Muscle of back (tissue), 13 donors: ENCODE results near the gene UNK. TPM values are rescaled to one million over a fixed set of nuclear protein-coding genes. Genes with fewer than 3 reads are reported as not detected.

Experiments
- DNase-seq, 3 donors: peaks; one replicate each; pipeline versions ENCODE4 v3.0.0 to v3.0.0-alpha.2; 2013
- long read RNA-seq, 9 donors: transcript quantifications; one replicate each; lab custom pipeline, GENCODE V29; 2026
- polyA plus RNA-seq, 10 donors: library from polyadenylated mRNA; unstranded; fragments of 120-200 nt; gene quantifications; one replicate each; pipeline ENCODE4 v1.2.1, GENCODE V29; 2013; ENCODE audit not compliant: insufficient read length in 10 of 10

Gene UNK, protein sequence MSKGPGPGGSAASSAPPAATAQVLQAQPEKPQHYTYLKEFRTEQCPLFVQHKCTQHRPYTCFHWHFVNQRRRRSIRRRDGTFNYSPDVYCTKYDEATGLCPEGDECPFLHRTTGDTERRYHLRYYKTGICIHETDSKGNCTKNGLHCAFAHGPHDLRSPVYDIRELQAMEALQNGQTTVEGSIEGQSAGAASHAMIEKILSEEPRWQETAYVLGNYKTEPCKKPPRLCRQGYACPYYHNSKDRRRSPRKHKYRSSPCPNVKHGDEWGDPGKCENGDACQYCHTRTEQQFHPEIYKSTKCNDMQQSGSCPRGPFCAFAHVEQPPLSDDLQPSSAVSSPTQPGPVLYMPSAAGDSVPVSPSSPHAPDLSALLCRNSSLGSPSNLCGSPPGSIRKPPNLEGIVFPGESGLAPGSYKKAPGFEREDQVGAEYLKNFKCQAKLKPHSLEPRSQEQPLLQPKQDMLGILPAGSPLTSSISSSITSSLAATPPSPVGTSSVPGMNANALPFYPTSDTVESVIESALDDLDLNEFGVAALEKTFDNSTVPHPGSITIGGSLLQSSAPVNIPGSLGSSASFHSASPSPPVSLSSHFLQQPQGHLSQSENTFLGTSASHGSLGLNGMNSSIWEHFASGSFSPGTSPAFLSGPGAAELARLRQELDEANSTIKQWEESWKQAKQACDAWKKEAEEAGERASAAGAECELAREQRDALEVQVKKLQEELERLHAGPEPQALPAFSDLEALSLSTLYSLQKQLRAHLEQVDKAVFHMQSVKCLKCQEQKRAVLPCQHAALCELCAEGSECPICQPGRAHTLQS
- 10 to 100 TPM; 19.7 to 29.9 (median 24.9) TPM for polyA plus RNA-seq
- long read RNA-seq, donor 1, result 0 reads
- long read RNA-seq, donor 2, partial matches to known transcripts, result 0 of 3 reads
- long read RNA-seq, donor 2, other reads (novel, unspliced or antisense), result 0 of 3 reads
- long read RNA-seq, donor 3, result 0 reads
- long read RNA-seq, donor 4, partial matches to known transcripts, result 6 of 7 reads
- long read RNA-seq, donor 4, other reads (novel, unspliced or antisense), result 0 of 7 reads
- long read RNA-seq, donor 5, transcript UNK-202 (4 exons, 1,312 nt), result major isoform, 6 of 6 reads
- long read RNA-seq, donor 5, partial matches to known transcripts, result 0 of 6 reads
- long read RNA-seq, donor 5, other reads (novel, unspliced or antisense), result 0 of 6 reads
- long read RNA-seq, donor 6, partial matches to known transcripts, result 0 of 2 reads
- long read RNA-seq, donor 6, other reads (novel, unspliced or antisense), result 0 of 2 reads
- long read RNA-seq, donor 7, partial matches to known transcripts, result 0 of 2 reads
- long read RNA-seq, donor 7, other reads (novel, unspliced or antisense), result 0 of 2 reads
- long read RNA-seq, donor 8, partial matches to known transcripts, result 0 of 4 reads
- long read RNA-seq, donor 8, other reads (novel, unspliced or antisense), result 0 of 4 reads
- long read RNA-seq, donor 9, result 0 reads

DNA sequence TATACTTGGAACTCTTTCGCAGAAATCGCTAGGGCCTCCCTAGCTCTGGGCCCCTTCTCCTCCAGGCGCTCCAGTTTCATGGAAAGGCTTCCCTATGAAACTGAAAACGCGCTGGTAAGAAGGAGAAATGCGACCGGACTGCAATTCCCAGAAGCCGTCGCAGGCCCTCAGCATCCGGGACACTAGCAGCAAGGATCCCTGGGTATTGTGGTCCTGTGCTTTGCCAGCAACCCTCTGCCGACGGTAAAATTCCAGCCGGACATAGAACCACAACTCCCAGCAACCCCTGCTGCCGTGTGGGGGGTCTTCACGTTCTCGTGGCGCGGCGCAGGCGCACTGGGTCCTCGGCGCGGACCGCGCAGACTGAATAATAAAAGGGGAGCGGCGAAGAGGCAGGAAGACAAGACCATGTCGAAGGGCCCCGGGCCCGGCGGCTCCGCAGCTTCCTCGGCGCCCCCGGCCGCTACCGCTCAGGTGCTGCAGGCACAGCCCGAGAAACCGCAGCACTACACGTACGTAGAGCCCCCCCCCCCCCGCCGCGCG lies at the start of gene UNK:
UNK (plus strand) TSS at position 334 of the 543 bp plus-strand sequence; CDS start at position 409, 75 bp downstream.
- peak; percentile 99 to 100 (median 99) for DNase-seq

DNA sequence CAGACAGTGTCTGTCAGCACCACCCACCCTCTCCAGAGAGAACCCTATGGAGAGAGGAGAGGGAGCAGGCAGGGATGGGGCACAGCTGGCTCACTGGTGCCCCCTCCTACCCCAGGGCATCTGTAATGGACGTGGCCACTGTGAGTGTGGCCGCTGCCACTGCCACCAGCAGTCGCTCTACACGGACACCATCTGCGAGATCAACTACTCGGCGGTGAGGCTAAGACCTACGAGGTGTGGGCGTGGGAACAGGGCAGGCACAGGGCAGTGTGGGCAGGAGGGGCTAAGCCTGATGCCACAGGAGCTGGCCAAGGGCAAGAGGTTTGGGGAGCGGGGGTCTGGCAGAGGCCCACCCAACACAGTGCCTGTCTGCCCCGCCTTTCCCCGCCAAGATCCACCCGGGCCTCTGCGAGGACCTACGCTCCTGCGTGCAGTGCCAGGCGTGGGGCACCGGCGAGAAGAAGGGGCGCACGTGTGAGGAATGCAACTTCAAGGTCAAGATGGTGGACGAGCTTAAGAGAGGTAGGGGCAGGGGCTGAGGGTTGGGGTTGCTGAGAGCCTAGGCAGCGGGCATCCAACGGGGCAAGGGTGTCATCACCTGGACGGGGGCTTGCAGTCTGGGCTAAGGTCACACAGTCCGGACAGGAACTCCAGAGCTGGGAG lies 48.3 kb upstream of the UNK start:
- no peak for DNase-seq

DNA sequence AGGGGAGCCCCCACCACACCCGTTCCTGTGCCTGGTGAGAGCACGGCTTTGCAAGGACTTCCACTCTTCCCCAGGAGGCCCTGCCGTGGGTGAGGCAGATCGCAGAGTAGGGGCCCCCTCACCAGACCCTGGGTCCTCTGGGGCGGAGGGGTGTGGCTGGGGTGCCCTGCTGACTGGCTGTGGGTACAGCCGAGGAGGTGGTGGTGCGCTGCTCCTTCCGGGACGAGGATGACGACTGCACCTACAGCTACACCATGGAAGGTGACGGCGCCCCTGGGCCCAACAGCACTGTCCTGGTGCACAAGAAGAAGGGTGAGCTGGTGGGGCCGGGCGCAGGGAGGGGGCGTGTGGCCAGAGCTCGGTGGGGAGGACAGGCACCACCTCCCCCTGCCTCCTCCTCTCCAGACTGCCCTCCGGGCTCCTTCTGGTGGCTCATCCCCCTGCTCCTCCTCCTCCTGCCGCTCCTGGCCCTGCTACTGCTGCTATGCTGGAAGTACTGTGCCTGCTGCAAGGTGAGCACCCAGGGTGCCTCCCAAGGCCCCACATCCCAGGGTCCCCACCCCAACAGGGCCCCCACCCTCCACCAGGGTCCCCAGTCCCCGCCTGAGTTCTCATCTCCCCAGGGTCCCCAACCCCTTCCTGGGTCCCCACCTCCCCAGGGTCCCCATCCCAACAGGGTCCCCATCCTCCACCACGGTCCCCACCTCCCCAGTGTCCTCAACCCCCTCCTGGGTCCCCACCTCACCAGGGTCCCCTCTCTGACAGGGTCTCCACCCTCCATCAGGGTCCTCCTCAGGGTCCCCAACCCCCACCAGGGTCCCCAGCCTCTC lies 47.3 kb upstream of the UNK start:
- DNase-seq, result no peak

DNA sequence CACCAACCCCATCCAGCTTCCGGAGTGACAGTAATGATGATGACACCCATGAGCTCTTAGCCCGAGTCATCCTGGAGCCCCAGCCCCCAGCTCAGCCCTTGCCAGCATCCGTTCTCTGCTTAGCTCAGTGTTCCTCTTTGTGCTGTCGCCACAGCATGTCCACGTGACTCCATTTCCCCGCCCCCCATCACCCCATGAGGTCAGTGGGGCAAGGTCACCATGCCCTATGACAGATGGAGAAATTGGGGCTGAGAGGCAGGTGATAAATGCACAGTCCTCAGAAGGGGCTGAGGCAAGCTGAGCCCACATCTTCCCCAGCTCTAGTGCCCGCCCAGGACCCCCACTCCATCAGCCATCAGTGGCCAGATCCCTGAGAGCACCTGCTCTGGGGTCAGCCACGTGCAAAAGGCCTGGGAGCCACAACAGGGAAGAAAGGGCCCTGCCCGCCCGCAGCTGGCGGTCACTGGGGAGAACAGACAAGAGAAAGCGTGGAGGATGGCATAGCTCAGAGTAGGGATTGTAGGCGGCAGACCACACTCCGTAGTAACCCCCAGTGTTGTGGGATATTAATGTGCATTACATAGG lies 46.3 kb upstream of the UNK start:
- DNase-seq, result no peak

DNA sequence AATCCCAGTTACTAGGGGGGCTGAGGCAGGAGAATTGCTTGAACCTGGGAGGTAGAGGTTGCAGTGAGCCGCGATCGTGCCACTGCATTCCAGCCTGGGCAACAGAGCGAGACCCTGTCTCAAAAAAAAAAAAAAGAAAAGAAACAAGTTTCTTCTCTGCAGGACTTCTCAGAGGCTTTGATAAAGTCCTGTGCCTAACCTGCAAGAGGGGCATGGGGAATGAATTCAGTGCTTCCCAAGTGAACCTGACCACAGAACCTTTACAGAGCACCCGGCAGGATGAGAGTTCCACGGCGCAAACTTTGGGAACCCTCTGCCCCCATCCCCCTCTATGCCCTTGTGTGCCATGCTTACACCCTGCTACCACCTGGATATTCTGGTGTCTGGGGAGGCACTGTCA lies 45.4 kb upstream of the UNK start:
- DNase-seq, result no peak

DNA sequence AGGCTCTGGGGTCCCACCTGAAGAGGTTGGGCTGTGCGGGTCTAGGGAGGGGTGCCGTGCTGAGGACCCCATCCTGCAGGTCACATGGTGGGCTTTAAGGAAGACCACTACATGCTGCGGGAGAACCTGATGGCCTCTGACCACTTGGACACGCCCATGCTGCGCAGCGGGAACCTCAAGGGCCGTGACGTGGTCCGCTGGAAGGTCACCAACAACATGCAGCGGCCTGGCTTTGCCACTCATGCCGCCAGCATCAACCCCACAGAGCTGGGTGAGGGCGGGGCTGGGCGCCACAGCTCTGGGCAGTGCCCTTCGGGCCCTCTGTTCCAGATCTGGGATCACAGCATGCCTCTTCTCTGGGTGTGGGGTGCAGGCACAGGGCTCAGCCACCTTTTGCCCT lies 44.8 kb upstream of the UNK start:
- DNase-seq, result no peak

DNA sequence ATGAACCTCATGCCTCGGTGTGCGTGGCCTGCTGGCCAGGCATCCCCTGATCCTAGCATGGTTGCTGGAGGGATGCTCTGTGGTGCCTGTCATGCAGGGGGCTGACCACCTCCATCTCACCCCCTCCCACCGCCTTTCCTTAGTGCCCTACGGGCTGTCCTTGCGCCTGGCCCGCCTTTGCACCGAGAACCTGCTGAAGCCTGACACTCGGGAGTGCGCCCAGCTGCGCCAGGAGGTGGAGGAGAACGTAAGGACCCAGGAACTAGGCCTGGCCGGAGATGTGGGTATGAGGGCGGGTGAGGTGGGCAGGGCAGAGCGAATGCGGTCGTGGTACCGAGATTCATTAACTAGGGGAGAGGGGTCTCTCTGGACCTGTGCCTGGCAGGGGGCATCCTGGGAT lies 44.4 kb upstream of the UNK start:
- no peak for DNase-seq

DNA sequence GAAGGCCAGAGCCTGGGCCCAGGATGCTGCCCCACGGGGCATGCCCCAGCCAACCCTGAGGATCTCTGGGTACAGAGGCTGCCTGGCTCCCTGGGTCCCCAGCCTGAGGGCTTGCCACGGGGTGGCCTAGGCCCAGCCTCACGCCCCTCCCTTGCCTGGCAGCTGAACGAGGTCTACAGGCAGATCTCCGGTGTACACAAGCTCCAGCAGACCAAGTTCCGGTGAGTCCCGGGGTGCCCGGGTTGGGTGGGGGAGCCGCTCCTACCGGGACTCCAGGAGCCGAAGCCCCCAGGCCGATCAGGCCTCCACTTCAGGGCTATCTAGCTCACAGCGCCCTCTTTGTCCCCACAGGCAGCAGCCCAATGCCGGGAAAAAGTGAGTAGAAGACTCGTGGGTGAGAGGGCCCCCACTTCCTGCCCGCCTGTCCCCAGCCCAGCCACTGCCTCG lies 44.0 kb upstream of the UNK start:
- DNase-seq, result no peak

DNA sequence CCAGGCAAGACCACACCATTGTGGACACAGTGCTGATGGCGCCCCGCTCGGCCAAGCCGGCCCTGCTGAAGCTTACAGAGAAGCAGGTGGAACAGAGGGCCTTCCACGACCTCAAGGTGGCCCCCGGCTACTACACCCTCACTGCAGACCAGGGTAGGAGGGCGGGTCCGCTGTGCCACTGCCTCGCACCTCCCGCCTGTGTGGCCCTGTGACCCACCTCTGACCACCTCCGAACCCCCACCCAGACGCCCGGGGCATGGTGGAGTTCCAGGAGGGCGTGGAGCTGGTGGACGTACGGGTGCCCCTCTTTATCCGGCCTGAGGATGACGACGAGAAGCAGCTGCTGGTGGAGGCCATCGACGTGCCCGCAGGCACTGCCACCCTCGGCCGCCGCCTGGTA lies 42.3 kb upstream of the UNK start:
- DNase-seq, result no peak

DNA sequence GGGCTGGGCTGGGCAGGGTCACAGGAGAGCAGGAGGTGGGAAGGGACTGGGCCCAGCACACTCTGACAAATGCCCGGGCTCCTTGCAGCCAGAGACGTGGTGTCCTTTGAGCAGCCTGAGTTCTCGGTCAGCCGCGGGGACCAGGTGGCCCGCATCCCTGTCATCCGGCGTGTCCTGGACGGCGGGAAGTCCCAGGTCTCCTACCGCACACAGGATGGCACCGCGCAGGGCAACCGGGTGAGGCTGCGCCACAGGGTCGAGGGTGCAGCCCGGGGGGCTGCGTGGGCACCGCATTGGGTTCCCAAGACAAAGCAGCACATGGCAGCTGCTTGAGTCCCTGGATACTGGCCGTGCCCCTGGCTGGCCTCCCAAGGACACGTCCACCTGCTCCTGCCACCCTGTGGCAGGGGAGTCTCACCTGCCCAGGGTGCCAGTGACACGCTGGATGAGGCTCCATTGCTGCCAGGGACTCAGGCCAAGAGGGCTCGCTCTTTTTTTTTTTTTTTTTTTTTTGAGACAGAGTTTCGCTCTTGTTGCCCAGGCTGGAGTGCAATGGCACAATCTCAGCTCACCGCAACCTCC lies 40.9 kb upstream of the UNK start:
- DNase-seq, result no peak

DNA sequence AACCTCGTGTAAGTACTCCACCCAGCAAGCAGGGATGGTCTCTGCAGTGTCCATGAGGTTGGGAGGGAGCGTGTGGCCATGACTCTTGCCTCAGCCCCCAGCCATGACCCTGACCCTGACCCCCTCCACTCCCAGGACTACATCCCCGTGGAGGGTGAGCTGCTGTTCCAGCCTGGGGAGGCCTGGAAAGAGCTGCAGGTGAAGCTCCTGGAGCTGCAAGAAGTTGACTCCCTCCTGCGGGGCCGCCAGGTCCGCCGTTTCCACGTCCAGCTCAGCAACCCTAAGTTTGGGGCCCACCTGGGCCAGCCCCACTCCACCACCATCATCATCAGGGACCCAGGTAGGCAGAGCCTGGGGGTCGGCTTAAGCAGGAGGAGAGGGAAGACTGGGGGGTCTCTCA lies 35.9 kb upstream of the UNK start:
- DNase-seq, result no peak

DNA sequence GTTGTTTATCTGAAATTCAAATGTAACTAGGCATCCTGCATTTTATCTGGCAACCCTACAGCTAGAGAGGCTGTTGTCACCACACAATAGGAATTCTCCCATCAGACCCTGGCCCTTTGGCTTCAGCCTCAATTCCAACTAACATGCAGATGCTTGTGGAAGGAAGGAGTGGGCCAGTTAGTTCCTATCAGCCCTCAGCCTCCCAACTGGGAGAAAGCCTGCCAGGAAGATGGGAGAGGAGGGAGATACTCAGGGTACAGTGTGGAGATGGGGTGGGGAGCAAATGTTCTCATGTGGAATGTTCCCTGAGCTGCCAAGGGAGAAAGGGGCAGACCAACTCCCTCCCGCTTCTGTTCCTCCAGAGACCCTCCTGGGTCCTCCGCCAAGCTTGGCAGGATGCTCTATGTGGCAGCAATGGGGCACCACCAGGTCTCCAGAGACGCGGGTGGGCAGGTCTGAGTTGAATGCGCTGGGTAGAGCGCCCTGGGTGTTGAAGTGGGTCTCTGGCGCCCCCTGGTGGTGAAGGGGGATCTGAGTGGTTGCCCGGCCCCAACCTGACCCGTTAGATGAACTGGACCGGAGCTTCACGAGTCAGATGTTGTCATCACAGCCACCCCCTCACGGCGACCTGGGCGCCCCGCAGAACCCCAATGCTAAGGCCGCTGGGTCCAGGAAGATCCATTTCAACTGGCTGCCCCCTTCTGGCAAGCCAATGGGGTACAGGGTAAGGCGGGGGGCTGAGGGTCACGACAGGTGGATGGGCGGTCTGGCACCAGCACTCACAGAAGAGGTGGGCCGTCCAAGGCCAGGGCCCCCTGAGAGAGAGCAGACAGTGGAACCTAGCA lies 34.8 kb upstream of the UNK start:
- DNase-seq, result peak; percentile 54 to 80 (median 79)

DNA sequence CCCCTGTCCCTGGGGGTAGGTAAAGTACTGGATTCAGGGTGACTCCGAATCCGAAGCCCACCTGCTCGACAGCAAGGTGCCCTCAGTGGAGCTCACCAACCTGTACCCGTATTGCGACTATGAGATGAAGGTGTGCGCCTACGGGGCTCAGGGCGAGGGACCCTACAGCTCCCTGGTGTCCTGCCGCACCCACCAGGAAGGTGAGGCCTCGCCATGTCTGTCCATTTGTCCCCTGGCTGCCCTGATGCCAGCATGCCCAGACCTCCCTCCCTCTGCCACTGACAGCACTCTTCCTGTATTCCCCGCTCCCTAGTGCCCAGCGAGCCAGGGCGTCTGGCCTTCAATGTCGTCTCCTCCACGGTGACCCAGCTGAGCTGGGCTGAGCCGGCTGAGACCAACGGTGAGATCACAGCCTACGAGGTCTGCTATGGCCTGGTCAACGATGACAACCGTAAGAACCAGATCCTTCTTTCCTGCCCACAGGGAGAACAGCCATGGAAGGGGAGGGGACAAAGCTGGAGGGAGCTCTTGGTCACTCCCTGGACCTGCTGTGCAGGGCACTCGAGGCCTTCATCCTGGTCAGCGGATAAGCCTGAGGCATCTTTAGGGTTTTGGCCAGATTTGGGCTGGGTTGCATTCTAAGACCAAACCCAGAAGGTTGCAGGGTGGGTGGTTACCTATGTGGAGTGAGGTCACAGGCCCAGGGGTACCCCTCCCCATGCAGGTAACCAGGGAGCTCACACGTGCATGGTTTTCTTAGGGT lies 33.8 kb upstream of the UNK start:
- DNase-seq, result no peak

DNA sequence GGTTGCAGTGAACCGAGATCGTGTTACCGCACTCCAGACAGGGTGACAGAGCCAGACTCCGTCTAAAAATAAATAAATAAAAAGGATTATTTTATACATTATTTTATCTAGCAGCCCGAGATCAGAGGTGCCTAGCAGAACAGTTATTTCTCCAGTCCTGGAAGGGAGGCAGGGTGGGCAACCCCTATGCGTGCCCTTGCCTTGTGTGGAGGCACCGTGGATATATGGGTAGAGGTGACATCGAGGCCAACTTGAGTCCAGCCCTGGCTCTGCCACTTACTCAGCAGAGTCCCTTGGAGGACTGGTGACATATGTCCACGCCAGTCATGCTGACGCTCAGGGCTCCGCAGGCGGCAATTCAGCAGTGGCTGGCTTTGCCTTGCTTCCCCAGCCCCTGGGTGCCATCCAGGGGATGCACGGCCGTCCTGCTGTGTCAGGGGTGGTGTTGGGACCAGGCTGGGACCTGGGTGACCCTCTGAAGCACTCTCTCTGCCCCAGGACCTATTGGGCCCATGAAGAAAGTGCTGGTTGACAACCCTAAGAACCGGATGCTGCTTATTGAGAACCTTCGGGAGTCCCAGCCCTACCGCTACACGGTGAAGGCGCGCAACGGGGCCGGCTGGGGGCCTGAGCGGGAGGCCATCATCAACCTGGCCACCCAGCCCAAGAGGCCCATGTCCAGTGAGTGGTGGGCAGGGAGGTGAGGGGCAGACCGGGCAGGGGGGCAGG lies 32.8 kb upstream of the UNK start:
- DNase-seq, result no peak

DNA sequence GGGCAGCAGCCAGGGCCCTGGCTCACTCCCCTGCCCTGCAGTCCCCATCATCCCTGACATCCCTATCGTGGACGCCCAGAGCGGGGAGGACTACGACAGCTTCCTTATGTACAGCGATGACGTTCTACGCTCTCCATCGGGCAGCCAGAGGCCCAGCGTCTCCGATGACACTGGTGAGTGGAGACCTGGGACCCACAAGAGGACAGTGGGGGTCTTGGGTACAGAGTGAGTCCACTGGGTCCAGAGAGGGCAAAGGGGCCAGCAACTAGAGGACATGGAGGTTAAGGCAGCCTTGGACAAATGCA lies 32.2 kb upstream of the UNK start:
- DNase-seq, result no peak

DNA sequence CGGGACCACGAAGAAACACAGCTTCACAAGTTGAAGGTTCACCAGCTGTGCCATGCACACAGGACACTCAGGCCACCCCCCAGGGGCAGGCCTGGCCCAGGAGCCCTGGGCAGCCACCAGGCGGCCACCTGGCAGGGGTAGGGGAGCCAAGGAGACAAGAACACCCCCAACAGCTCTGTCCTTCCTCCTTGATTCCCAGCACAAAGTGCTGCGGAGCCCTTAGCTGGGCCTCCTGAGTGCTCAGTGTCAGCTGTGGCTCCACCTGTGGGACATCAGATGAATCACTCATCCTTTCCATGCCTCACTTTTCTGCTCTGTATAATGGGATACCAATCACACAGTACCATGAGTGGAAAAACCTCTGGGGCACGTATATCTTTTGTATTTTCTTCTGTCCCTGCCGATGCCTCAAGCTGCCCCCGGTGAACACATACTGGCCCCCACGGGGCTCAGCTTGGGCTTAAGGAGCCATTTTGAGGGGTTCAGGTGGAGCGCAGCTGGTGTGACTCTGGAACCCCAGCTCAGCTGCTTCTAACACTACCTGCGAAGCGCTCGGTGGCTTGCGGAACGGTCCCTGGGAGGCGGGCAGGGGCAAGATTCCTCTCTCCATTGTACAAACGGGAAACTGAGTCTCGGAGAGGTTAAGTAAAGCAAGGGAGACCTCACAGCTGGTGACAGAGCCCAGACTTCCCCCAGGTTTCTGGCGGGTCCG lies 31.6 kb upstream of the UNK start:
- no peak for DNase-seq
